Fibroblast of villous mesenchyme (primary cell): ENCODE results near the gene DNAJC15. TPM values are rescaled to one million over a fixed set of nuclear protein-coding genes. Genes with fewer than 3 reads are reported as not detected.
"Not testable (repeated sequence)": the region's sequence is repeated elsewhere in the genome, so short reads cannot be mapped to it uniquely, and the experiment has no call there.

Experiments
- DNase-seq: peaks from one replicate; pipeline ENCODE4 v3.0.0-alpha.2; 2010; ENCODE audit warnings: low read depth
- H3K4me3 ChIP-seq: 2 replicates; pipeline ENCODE4 v1.5.1; 2011; ENCODE audit warnings: low read depth, mild to moderate bottlenecking, low read length
- CTCF ChIP-seq: IDR thresholded peaks from 2 replicates; pipeline ENCODE4 v1.5.1; 2012; ENCODE audit warnings: low read depth, mild to moderate bottlenecking, low read length; ENCODE audit not compliant: insufficient read depth
- total RNA-seq: library from RNA; depleted of rRNA; stranded (reverse); fragments of >200 nt; gene quantifications from 2 replicates; pipeline ENCODE4 v1.2.3, GENCODE V29; 2012

DNAJC15 gene
- total RNA-seq, 1 donor, result 4.7 TPM

GRCh38 chr13:43061496-43062280, 38.3 kb downstream of the DNAJC15 start:
- no peak overlapping the region for H3K4me3 ChIP-seq
- TF ChIP-seq CTCF, result no peak
- no peak for DNase-seq

- no peak overlapping the region for H3K4me3 ChIP-seq
- TF ChIP-seq CTCF, result no peak
- no peak for DNase-seq
These were observed 48.4 kb downstream of the DNAJC15 start for GRCh38 chr13:43071824-43072223.

DNA sequence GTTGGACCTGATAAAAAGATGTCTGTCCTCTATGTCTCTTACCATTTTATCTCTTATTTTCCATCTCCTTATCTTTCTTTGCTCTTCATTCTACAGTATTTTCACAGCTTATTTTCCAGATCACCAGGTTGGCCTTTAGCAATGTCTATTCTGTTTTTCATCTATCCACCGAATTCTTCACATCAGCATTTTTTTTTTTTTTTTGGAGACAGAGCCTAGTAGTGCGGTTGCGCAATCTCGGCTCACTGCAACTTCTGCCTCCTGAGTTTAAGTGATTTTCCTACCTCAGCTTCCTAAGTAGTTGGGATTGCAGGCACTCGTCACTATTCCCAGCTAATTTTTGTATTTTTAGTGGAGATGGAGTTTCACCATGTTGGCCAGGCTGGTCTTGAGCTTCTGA, 49.0 kb downstream of the DNAJC15 start:
- DNase-seq, result peak; percentile 68
- no peak for TF ChIP-seq CTCF
- no peak overlapping the region for H3K4me3 ChIP-seq

- DNase-seq, result no peak
- H3K4me3 ChIP-seq, result no peak overlapping the region
- no peak for TF ChIP-seq CTCF
These were observed 51.6 kb downstream of the DNAJC15 start for GRCh38 chr13:43074824-43075510.

DNA sequence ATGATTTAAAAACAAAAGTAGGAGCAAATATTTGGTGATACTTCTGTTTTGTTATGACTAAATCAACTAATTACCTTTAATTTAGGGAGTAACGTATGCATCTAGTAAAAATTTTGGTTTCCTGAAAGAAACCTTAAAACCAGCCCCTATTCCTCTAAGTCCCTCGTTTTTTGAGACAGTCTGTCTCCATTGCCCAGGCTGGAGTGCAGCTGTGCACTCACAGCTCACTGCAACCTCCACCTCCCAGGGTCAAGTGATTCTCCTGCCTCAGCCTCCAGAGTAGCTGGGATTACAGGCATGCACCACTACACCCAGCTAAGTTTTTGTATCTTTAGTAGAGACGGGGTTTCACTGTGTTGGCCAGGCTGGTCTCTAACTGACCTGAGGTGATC, 52.1 kb downstream of the DNAJC15 start:
- not testable (repeated sequence) for H3K4me3 ChIP-seq, DNase-seq

DNA sequence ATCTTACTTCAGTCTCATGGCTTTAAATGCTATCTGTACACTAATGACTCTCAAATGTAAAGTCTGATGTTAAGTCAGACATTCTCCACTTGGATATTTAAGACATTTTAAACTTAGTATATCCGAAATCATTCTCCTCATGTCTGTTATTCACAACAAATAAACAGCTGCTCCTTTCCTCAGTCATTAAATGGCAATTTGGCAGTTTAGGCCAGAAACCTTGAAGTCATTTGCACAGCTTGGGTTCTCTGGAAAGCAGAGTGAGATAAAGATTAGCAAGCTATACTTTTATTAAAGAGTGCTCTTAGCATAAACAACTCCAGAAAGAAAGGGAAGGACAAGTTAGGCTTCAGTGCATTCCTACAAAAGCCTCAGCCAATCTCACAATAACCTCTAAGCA, 53.7 kb downstream of the DNAJC15 start:
- DNase-seq, result no peak
- no peak for TF ChIP-seq CTCF
- no peak overlapping the region for H3K4me3 ChIP-seq

- no peak for TF ChIP-seq CTCF
- peak; percentile 33 for DNase-seq
- no peak overlapping the region for H3K4me3 ChIP-seq
These were observed 54.1 kb downstream of the DNAJC15 start for GRCh38 chr13:43077461-43077860.
